Uterus (tissue), 4 donors: ENCODE data around the gene CLEC2B. TPM values are rescaled to one million over a fixed set of nuclear protein-coding genes. Genes with fewer than 3 reads are reported as not detected.

Experiments
- DNase-seq, 2 donors: peaks; one replicate each; pipeline ENCODE4 v3.0.0-alpha.2; 2019 to 2020
- H3K27ac ChIP-seq, 2 donors: fragments of 200-600 bp; sonication (generic); 1 replicate in 1 of 2; 2 replicates in 1 of 2; pipeline ENCODE4 v1.5.1; 2016 to 2018
- H3K27me3 ChIP-seq, 2 donors: fragments of 200-600 bp; sonication (generic); one replicate each; pipeline ENCODE4 v1.5.1; 2018 to 2019; ENCODE audit warnings: control low read depth in 1 of 2
- H3K36me3 ChIP-seq, 2 donors: fragments of 200-600 bp; sonication (generic); one replicate each; pipeline ENCODE4 v1.5.1; 2019; ENCODE audit warnings: control low read depth in 1 of 2
- H3K4me1 ChIP-seq, 2 donors: fragments of 200-600 bp; sonication (generic); one replicate each; pipeline ENCODE4 v1.5.1; 2018 to 2019; ENCODE audit warnings: control low read depth in 1 of 2
- H3K4me3 ChIP-seq, 2 donors: fragments of 200-600 bp; sonication (generic); 1 replicate in 1 of 2; 2 replicates in 1 of 2; pipeline ENCODE4 v1.5.1; 2018 to 2019; ENCODE audit warnings: mild to moderate bottlenecking in 1 of 2
- H3K9me3 ChIP-seq, 2 donors: fragments of 200-600 bp; sonication (generic); one replicate each; pipeline ENCODE4 v1.5.1; 2019; ENCODE audit warnings: control low read depth in 1 of 2
- CTCF ChIP-seq, 4 experiments: fragments of 200-600 bp in 2 of 4; fragments of 450-650 bp in 2 of 4; sonication (generic) in 2 of 4; IDR thresholded peaks; one replicate each; pipeline ENCODE4 v1.5.1; 2016 to 2019; ENCODE audit warnings: antibody characterized with exemption in 4 of 4, mild to moderate bottlenecking in 2 of 4, moderate library complexity in 1 of 4
- POLR2A ChIP-seq, 2 donors: fragments of 450-650 bp; IDR thresholded peaks; one replicate each; pipeline ENCODE4 v1.6.1; 2016; ENCODE audit warnings: antibody characterized with exemption in 2 of 2, mild to moderate bottlenecking in 1 of 2, moderate library complexity in 1 of 2
- intact Hi-C: fragments of 100-400 bp; cut with DNase I; formaldehyde crosslinking; loops from one replicate; pipeline ENCODE4 v1.15.1; 2023; ENCODE audit warnings: low total_unique reads
- total RNA-seq, 4 donors: library from RNA; depleted of rRNA in 3 of 4; stranded (reverse); fragments of >200 nt in 3 of 4; gene quantifications; one replicate each; pipeline versions ENCODE4 v1.1.0 to v1.2.4, GENCODE V29; 2014 to 2023
- donor health status: DM: yes; HTN: yes; CAD: no.

Gene CLEC2B
- total RNA-seq, 4 donors from 2014 or later, result 9.7 to 28.4 (median 22.6) TPM

- H3K27me3 ChIP-seq, result no peaks in the 10 kb centered on the region
- no peak for TF ChIP-seq CTCF (IDR thresholded peaks at IDR 0.05)
- TF ChIP-seq POLR2A (IDR thresholded peaks at IDR 0.05), result no peak
- intact Hi-C loops, result no loop called here
Measured at GRCh38 chr12:9827209-9827888, 41.8 kb downstream of the CLEC2B start, which contains the start of gene KLRF1. KLRF1 (plus strand) TSS chr12:9827481; CDS start chr12:9827545, 64 bp downstream.

GRCh38 chr12:9820281-9820930 is 48.7 kb downstream of the CLEC2B start:
- no peak for DNase-seq
- Histone ChIP-seq H3K4me3 (no peak overlapping the region), H3K27me3 (no peaks in the 10 kb centered on the region), H3K36me3 (no peaks in the 10 kb centered on the region), H3K4me1 (no peaks in the 10 kb centered on the region), H3K9me3 (no peaks in the 10 kb centered on the region), H3K27ac (no peak overlapping the region)
- TF ChIP-seq CTCF (IDR thresholded peaks at IDR 0.05) (no peak), POLR2A (IDR thresholded peaks at IDR 0.05) (no peak)
- intact Hi-C loops, result no loop called here

More at GRCh38 chr12:9827209-9827888, 41.8 kb downstream of the CLEC2B start, which contains the start of gene KLRF1:
- Histone ChIP-seq H3K9me3 (no peaks in the 10 kb centered on the region), H3K4me1 (no peaks in the 10 kb centered on the region), H3K27ac (no peak within 1 kb of the TSS), H3K36me3 (no peaks in the 10 kb centered on the region), H3K4me3 (no peak within 1 kb of the TSS)
- no peak for DNase-seq

GRCh38 chr12:9813821-9814798 is 55.0 kb downstream of the CLEC2B start:
- Histone ChIP-seq H3K9me3 (no peaks in the 10 kb centered on the region), H3K27me3 (no peaks in the 10 kb centered on the region), H3K4me1 (no peaks in the 10 kb centered on the region), H3K4me3 (no peak overlapping the region), H3K36me3 (no peaks in the 10 kb centered on the region), H3K27ac (no peak overlapping the region)
- TF ChIP-seq CTCF (IDR thresholded peaks at IDR 0.05), result peak; percentile 28 to 62 (median 52)
- no peak for TF ChIP-seq POLR2A (IDR thresholded peaks at IDR 0.05)
- DNase-seq, result peak; percentile 45 to 60
- intact Hi-C loops, result loop anchor here (10.0 kb wide), 1 partner anchor 111 kb away; no protein-coding TSS in a partner anchor

- no peak for DNase-seq
- TF ChIP-seq POLR2A (IDR thresholded peaks at IDR 0.05), result no peak
- no peak for TF ChIP-seq CTCF (IDR thresholded peaks at IDR 0.05)
- H3K4me1 ChIP-seq, result no peaks in the 10 kb centered on the region
- intact Hi-C loops, result loop anchor here (10.0 kb wide), 1 partner anchor 113 kb away; no protein-coding TSS in a partner anchor
- no peak overlapping the region for H3K27ac ChIP-seq
- no peak overlapping the region for H3K4me3 ChIP-seq
- no peaks in the 10 kb centered on the region for H3K9me3 ChIP-seq
- no peaks in the 10 kb centered on the region for H3K27me3 ChIP-seq
- no peaks in the 10 kb centered on the region for H3K36me3 ChIP-seq
Measured at GRCh38 chr12:9811621-9812020, 57.5 kb downstream of the CLEC2B start.
